MCF 10A (cell line): ENCODE measurements around the gene CLPTM1L. TPM values are rescaled to one million over a fixed set of nuclear protein-coding genes. Genes with fewer than 3 reads are reported as not detected.
"Not testable (repeated sequence)": the region's sequence is repeated elsewhere in the genome, so short reads cannot be mapped to it uniquely, and the experiment has no call there.

Source experiments
- BruUV-seq: library from RNA; stranded (reverse); fragments of 400-500 nt; replicated peaks from 2 replicates; lab custom pipeline; 2021; lab: Mats Ljungman, UMichigan
- CTCF ChIA-PET: fragments of 300-600 bp; sonication (Branson Sonifier 250); formaldehyde crosslinking; extraction: SDS; loops from one replicate; lab custom pipeline; 2021; ENCODE audit warnings: antibody characterized with exemption, inconsistent platforms; lab: Yijun Ruan, JAX
- POLR2A ChIA-PET: fragments of 300-600, 350-650 bp; sonication (Branson Sonifier 250); formaldehyde crosslinking; extraction: SDS; loops from one replicate; lab custom pipeline; 2020; ENCODE audit warnings: antibody characterized with exemption, inconsistent platforms; lab: Yijun Ruan, JAX
- DNase-seq: peaks from one replicate; pipeline ENCODE4 v3.0.0-alpha.2; 2018; ENCODE audit not compliant: unreplicated experiment
- H3K27ac Mint-ChIP-seq: one replicate; pipeline ENCODE4 v1.8.0; 2022; ENCODE audit warnings: mild to moderate bottlenecking, low read depth, mixed read lengths; ENCODE audit not compliant: unreplicated experiment
- H3K27me3 Mint-ChIP-seq: one replicate; pipeline ENCODE4 v1.8.0; 2022; ENCODE audit warnings: mixed read lengths; ENCODE audit not compliant: insufficient read depth, unreplicated experiment
- H3K36me3 Mint-ChIP-seq: one replicate; pipeline ENCODE4 v1.8.0; 2022; ENCODE audit warnings: mild to moderate bottlenecking, moderate library complexity, mixed read lengths; ENCODE audit not compliant: insufficient read depth, unreplicated experiment
- H3K4me1 Mint-ChIP-seq: one replicate; pipeline ENCODE4 v1.8.0; 2022; ENCODE audit warnings: mixed read lengths; ENCODE audit not compliant: insufficient read depth, unreplicated experiment
- H3K4me3 Mint-ChIP-seq: one replicate; pipeline ENCODE4 v1.8.0; 2022; ENCODE audit warnings: mild to moderate bottlenecking, moderate library complexity, mixed read lengths; ENCODE audit not compliant: unreplicated experiment
- H3K9me3 Mint-ChIP-seq: one replicate; pipeline ENCODE4 v1.8.0; 2022; ENCODE audit warnings: mixed read lengths; ENCODE audit not compliant: unreplicated experiment
- intact Hi-C: fragments of 100-400 bp; cut with micrococcal nuclease; formaldehyde crosslinking; loops from 2 replicates; pipeline ENCODE4 v1.14.1; 2022
- total RNA-seq: library from RNA; stranded (reverse); gene quantifications from 2 replicates; pipeline ENCODE4 v1.2.3, GENCODE V29; 2022
- TF ChIP-seq, protein P1 (sequence below): fragments of 200-600 bp; IDR thresholded peaks from one replicate; pipeline ENCODE4 v1.8.0; 2022; ENCODE audit warnings: antibody characterized with exemption, mild to moderate bottlenecking; ENCODE audit not compliant: unreplicated experiment

The CLPTM1L gene
- total RNA-seq, 1 experiment from 2014 or later = 128 TPM

DNA sequence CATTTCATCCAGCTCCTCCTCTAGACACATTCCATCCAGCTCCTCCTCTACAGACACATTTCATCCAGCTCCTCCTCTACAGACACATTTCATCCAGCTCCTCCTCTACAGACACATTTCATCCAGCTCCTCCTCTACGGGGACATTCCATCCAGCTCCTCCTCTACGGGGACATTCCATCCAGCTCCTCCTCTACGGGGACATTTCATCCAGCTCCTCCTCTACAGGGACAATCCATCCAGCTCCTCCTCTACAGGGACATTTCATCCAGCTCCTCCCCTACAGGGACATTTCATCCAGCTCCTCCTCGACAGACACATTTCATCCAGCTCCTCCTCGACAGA, 18.4 kb downstream of the CLPTM1L start:
- H3K27me3 Mint-ChIP-seq, intact Hi-C loops, DNase-seq, BruUV-seq: not testable (repeated sequence)
- POLR2A ChIA-PET = interaction anchor here (0.6 to 3.6 kb wide), 6 partner anchors 9 to 1302 kb away, joined by 3 to 18 read pairs (median 5); partner anchors contain the start of gene CLPTM1L
- CTCF ChIA-PET = interaction anchor here (0.6 to 1.3 kb wide), 5 partner anchors 8 to 408 kb away, joined by 3 to 4 read pairs (median 3); no protein-coding TSS in a partner anchor
- H3K4me3 Mint-ChIP-seq = peak overlapping the region; percentile 61
- H3K9me3 Mint-ChIP-seq = peaks cover 17% of the 10 kb centered on the region
- peaks cover 53% of the 10 kb centered on the region for H3K36me3 Mint-ChIP-seq
- peak overlapping the region; percentile 95 for H3K27ac Mint-ChIP-seq
- H3K4me1 Mint-ChIP-seq = peaks cover 47% of the 10 kb centered on the region

DNA sequence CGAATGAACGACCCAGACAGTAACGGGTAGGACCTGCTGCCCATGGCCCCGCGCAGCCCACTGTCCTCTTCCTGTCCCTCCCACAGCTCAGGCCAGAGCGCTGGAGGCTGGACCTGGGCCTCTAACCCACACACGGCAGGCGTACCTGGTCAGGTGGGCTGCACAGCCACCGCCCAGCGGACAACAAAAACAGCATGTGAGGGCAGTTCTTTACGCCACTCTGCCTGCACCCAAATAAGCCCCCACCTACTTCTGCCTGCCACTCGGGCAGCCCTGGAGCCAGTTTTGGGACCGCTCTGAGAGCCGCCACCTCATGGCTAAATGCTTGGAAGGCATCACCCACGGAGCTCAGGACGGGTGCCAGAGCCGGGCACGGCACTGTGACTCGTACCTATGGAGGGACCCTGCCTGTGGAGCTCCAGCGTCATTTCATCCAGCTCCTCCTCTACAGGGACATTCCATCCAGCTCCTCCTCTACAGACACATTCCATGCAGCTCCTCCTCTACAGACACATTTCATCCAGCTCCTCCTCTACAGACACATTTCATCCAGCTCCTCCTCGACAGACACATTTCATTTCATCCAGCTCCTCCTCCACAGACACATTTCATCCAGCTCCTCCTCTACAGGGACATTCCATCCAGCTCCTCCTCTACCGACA, 18.9 kb downstream of the CLPTM1L start:
- POLR2A ChIA-PET = interaction anchor here (0.6 to 3.6 kb wide), 6 partner anchors 9 to 1302 kb away, joined by 3 to 18 read pairs (median 5); partner anchors contain the start of gene CLPTM1L
- Mint-ChIP-seq H3K4me1 (peaks cover 45% of the 10 kb centered on the region), H3K9me3 (peaks cover 17% of the 10 kb centered on the region), H3K27me3 (no peaks in the 10 kb centered on the region), H3K27ac (peak overlapping the region; percentile 95), H3K4me3 (peak overlapping the region; percentile 61), H3K36me3 (peaks cover 49% of the 10 kb centered on the region)
- DNase-seq = peak; percentile 47
- TF ChIP-seq, protein P1, sequence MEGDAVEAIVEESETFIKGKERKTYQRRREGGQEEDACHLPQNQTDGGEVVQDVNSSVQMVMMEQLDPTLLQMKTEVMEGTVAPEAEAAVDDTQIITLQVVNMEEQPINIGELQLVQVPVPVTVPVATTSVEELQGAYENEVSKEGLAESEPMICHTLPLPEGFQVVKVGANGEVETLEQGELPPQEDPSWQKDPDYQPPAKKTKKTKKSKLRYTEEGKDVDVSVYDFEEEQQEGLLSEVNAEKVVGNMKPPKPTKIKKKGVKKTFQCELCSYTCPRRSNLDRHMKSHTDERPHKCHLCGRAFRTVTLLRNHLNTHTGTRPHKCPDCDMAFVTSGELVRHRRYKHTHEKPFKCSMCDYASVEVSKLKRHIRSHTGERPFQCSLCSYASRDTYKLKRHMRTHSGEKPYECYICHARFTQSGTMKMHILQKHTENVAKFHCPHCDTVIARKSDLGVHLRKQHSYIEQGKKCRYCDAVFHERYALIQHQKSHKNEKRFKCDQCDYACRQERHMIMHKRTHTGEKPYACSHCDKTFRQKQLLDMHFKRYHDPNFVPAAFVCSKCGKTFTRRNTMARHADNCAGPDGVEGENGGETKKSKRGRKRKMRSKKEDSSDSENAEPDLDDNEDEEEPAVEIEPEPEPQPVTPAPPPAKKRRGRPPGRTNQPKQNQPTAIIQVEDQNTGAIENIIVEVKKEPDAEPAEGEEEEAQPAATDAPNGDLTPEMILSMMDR = no peak
- CTCF ChIA-PET = interaction anchor here (1.0 to 1.3 kb wide), 3 partner anchors 8 to 407 kb away, joined by 3 to 4 read pairs (median 3); no protein-coding TSS in a partner anchor
- no TSS peak for BruUV-seq
- intact Hi-C loops = no loop called here

DNA sequence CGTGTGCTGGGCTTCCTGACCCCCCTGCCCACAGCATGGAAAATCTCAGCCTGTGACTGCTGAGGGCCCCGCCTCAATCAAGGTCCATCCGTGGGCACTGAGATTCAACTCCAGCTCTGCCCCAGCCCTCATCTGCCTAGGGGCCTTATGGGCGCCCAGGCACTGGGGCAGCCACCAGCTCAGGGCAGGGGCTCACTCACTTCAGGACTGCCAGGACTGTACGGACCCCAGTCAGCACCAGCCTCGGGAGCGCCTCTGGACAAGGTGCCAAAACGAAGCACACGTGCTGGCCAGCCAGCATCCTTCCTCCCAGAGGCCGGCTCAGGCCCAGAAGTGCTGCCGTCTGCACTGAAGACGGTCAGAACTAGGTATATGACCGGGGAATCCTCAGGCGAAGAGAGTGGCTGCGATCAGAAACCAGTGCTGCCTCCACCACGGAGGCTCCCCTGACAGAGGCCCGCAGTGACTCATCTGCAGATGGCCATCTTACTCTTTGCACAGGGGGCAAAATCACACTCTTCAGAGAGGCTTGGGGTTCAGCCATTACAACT, 19.6 kb downstream of the CLPTM1L start:
- peaks cover 48% of the 10 kb centered on the region for H3K36me3 Mint-ChIP-seq
- peaks cover 17% of the 10 kb centered on the region for H3K9me3 Mint-ChIP-seq
- no peak for DNase-seq
- no peak overlapping the region for H3K27ac Mint-ChIP-seq
- H3K4me3 Mint-ChIP-seq = no peak overlapping the region
- no peaks in the 10 kb centered on the region for H3K27me3 Mint-ChIP-seq
- CTCF ChIA-PET = interaction anchor here (0.6 kb wide), 1 partner anchor 969 kb away, joined by 5 read pairs; no protein-coding TSS in a partner anchor
- intact Hi-C loops = no loop called here
- no TSS peak for BruUV-seq
- peaks cover 38% of the 10 kb centered on the region for H3K4me1 Mint-ChIP-seq
- TF ChIP-seq, protein P1 = no peak
- POLR2A ChIA-PET = interaction anchor here (2.3 kb wide), 1 partner anchor 8 kb away, joined by 12 read pairs; no protein-coding TSS in a partner anchor

DNA sequence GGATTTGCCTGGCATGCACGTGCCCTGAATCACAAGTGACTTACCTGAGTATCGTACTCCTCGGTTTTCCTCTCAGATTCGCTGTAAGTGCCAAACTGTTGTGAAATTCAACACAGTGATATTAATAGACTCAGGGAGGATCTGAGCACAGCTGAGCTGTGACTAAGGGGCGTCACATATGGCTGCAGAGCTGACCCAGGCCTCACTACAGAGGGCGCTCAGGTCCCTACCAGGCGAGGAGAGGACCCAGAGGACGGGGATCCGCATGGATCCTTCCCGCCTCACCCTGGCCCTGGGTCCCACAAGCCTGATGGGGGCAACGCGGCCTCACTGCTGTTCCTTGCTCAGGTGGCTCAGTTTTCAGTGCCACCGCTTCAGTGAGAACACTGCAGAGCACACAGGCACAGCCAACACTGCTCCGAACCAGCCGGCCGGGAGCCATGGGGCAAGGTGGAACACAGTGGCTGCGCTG, 20.1 kb downstream of the CLPTM1L start:
- Mint-ChIP-seq H3K4me1 (peaks cover 34% of the 10 kb centered on the region), H3K27ac (no peak overlapping the region), H3K9me3 (peaks cover 17% of the 10 kb centered on the region), H3K4me3 (no peak overlapping the region), H3K36me3 (peaks cover 48% of the 10 kb centered on the region), H3K27me3 (no peaks in the 10 kb centered on the region)
- intact Hi-C loops = no loop called here
- POLR2A ChIA-PET = no interaction called here
- DNase-seq = peak; percentile 11
- CTCF ChIA-PET = interaction anchor here (0.6 kb wide), 1 partner anchor 320 kb away, joined by 3 read pairs; no protein-coding TSS in a partner anchor
- no TSS peak for BruUV-seq
- TF ChIP-seq, protein P1 = no peak
